Mesendoderm (in vitro differentiated cells): ENCODE measurements around the gene ITPR2.

Experiments
- DNase-seq: peaks from one replicate; pipeline ENCODE4 v3.0.0; 2013
- H2AK5ac ChIP-seq: 2 replicates; pipeline ENCODE4 v1.6.1; 2013; ENCODE audit warnings: low read length, inconsistent platforms
- H2BK120ac ChIP-seq: 2 replicates; pipeline ENCODE4 v1.6.1; 2013; ENCODE audit warnings: low read depth, mild to moderate bottlenecking, low read length, moderate library complexity, mixed read lengths
- H2BK15ac ChIP-seq: replicated peaks from 2 replicates; pipeline ENCODE4 v1.6.1; 2013; ENCODE audit warnings: low read depth, mild to moderate bottlenecking, moderate library complexity
- H2BK5ac ChIP-seq: 2 replicates; pipeline ENCODE4 v1.6.1; 2013; ENCODE audit warnings: low read length, inconsistent platforms
- H3K18ac ChIP-seq: 2 replicates; pipeline ENCODE4 v1.6.1; 2013; ENCODE audit warnings: mild to moderate bottlenecking, low read length, mixed read lengths
- H3K23ac ChIP-seq: one replicate; pipeline ENCODE4 v1.6.1; 2013; ENCODE audit warnings: low read length
- H3K27ac ChIP-seq: 2 replicates; pipeline ENCODE4 v1.5.1; 2013; ENCODE audit warnings: low read depth, mild to moderate bottlenecking, inconsistent platforms, low read length, moderate library complexity
- H3K27me3 ChIP-seq: 2 replicates; pipeline ENCODE4 v1.6.1; 2013; ENCODE audit warnings: low read length, control low read depth, mild to moderate bottlenecking, inconsistent platforms; ENCODE audit not compliant: insufficient read depth, poor library complexity
- H3K36me3 ChIP-seq: 2 replicates; pipeline ENCODE4 v1.6.1; 2013; ENCODE audit warnings: low read length, inconsistent platforms; ENCODE audit not compliant: control insufficient read depth, insufficient read depth
- H3K4ac ChIP-seq: one replicate; pipeline ENCODE4 v1.6.1; 2013; ENCODE audit warnings: low read depth, mild to moderate bottlenecking, low read length, moderate library complexity
- H3K4me1 ChIP-seq: 2 replicates; pipeline ENCODE4 v1.6.1; 2013; ENCODE audit warnings: low read depth, low read length, inconsistent platforms; ENCODE audit not compliant: control insufficient read depth
- H3K4me2 ChIP-seq: 2 replicates; pipeline ENCODE4 v1.6.1; 2013; ENCODE audit warnings: low read length
- H3K4me3 ChIP-seq: 2 replicates; pipeline ENCODE4 v1.5.1; 2013; ENCODE audit warnings: mild to moderate bottlenecking, low read length
- H3K56ac ChIP-seq: one replicate; pipeline ENCODE4 v1.6.1; 2013; ENCODE audit warnings: low read length
- H3K79me1 ChIP-seq: 2 replicates; pipeline ENCODE4 v1.6.1; 2013; ENCODE audit warnings: low read length, inconsistent platforms
- H3K79me2 ChIP-seq: 2 replicates; pipeline ENCODE4 v1.6.1; 2013; ENCODE audit warnings: mild to moderate bottlenecking, low read length; ENCODE audit not compliant: control insufficient read depth, insufficient read depth
- H3K9ac ChIP-seq: 2 replicates; pipeline ENCODE4 v1.6.1; 2013; ENCODE audit warnings: low read length, inconsistent platforms
- H4K5ac ChIP-seq: one replicate; pipeline ENCODE4 v1.6.1; 2013; ENCODE audit warnings: low read length
- H4K8ac ChIP-seq: one replicate; pipeline ENCODE4 v1.6.1; 2013; ENCODE audit warnings: low read depth, mild to moderate bottlenecking, control low read depth, low read length, moderate library complexity
- WGBS: extraction: QIAGEN DNeasy Blood & Tissue Kit; methylation state at CpG from one replicate; pipeline ENCODE4 v1.1.7; 2013; ENCODE audit warnings: low lambda C conversion rate, missing lambda C conversion rate; ENCODE audit not compliant: insufficient coverage; ENCODE audit errors: extremely low coverage; 5-methylcytosine and 5-hydroxymethylcytosine counted together

ITPR2 gene

DNA sequence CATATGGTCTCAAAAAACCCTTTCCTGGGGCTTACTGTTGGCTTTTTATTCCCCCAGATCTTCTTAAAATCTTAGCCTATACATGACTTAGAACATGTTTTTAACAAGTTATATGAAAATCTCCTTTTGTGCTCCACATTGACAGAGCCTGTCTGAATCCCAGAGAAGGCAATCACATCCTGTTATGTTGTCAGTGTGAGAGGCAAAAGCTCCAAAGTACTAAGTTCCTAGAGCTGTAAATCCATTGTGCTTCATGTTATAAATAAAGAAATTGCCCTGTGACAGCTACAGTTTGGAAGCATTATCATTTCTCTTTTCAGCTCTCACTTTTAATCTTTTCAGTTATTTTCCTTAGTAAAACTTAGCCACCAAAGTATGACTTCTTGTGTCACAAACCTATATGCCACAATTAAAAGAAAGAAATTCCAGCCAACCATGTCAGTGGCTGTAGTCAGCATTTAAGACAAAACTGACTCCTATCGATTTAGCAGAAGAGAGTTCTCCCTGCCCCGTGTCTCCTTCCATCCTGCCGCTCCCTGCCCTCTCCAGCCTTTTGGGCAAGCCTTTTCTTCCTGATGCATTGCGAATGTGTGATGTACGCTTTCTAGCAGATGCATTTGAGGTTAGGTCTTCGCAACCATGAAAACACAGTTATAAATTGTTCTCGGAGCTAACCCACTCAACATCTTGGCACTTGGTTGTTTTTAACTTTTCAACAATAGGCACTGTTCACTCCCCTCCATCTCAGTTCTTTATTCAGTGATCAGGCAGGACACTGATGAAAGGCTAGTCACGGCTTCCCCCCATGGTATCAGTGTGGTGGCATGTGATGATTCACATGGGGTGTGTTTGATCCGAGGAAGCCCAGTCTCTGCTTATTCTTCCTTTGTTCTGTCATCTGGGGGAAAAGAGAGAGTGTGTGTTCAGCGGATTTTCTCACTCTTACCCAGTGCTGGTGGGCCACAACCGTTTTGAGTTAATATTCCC, 494.1 kb downstream of the ITPR2 start:
- Histone ChIP-seq H3K27ac (no peak overlapping the region), H3K79me1 (no peaks in the 10 kb centered on the region)
- DNase-seq = no peak

DNA sequence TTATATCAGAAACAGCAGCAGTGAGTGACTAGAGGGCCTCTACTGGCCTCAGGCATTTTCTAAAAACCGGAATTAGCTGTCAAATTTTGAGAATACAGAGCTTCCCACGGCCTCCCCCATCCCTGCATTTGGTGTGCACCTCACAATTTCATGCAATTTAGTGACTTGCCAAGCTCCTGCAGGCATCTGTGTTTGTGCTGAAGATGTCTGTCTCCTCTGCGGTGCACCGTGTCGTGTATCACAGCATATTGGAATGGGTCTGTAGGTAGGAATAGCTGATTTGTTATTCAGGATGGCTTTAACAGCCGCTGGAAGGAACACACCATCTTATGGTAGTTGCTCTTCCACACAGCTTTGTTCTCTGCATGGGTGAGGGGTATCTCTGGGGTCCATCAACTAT, 497.3 kb downstream of the ITPR2 start:
- Histone ChIP-seq H3K4me1 (no peaks in the 10 kb centered on the region), H3K4me2 (no peak overlapping the region), H4K5ac (no peak overlapping the region), H3K79me1 (no peaks in the 10 kb centered on the region), H2BK5ac (no peak overlapping the region), H3K4ac (no peak overlapping the region), H3K56ac (no peak overlapping the region), H3K9ac (no peak overlapping the region), H3K36me3 (no peaks in the 10 kb centered on the region), H3K4me3 (no peak overlapping the region), H2AK5ac (no peak overlapping the region), H3K79me2 (no peaks in the 10 kb centered on the region), H4K8ac (no peak overlapping the region), H3K27me3 (no peaks in the 10 kb centered on the region), H3K27ac (no peak overlapping the region), H3K18ac (no peak overlapping the region), H3K23ac (no peak overlapping the region), H2BK120ac (no peak overlapping the region), H2BK15ac (no peak overlapping the region)
- WGBS = no CpG with 5 or more reads among the region's 6 CpGs
- DNase-seq = no peak

More for the DNA sequence above, 494.1 kb downstream of the ITPR2 start:
- no peaks in the 10 kb centered on the region for H3K79me2 ChIP-seq
- no peak overlapping the region for H3K4ac ChIP-seq
- H2BK15ac ChIP-seq = no peak overlapping the region
- no peaks in the 10 kb centered on the region for H3K4me1 ChIP-seq
- no peaks in the 10 kb centered on the region for H3K36me3 ChIP-seq
- H2BK5ac ChIP-seq = no peak overlapping the region
- H3K9ac ChIP-seq = no peak overlapping the region
- H4K8ac ChIP-seq = no peak overlapping the region
- WGBS = no CpG with 5 or more reads among the region's 11 CpGs
- no peak overlapping the region for H3K56ac ChIP-seq
- no peak overlapping the region for H3K23ac ChIP-seq
- H4K5ac ChIP-seq = no peak overlapping the region
- no peak overlapping the region for H2BK120ac ChIP-seq
- no peak overlapping the region for H3K4me2 ChIP-seq
- H2AK5ac ChIP-seq = no peak overlapping the region
- H3K27me3 ChIP-seq = no peaks in the 10 kb centered on the region
- H3K18ac ChIP-seq = no peak overlapping the region
- H3K4me3 ChIP-seq = no peak overlapping the region

DNA sequence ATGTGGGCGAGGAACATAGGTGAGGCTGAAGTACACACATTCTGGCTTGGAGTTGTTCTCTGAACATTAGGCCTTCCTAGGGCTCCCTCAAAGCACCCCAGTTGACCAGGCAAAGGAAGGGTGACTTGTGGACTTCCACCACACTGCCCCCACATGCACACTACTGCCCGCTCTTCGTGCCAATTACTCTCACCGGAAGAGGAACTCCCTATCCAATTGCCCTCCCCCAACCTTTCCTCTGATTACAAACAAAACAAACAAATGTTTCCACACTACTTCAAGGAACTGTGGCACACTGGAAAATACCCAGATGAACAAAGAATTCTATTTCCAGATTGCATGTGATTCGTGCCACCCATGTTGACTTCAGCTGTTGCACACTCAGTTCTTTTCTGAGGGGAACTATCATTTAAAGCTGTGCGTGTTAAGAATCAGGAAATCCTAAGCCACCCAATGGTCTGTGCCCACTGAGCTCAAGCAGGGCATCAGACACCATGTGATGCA, 498.3 kb downstream of the ITPR2 start:
- Histone ChIP-seq H3K79me1 (no peaks in the 10 kb centered on the region), H3K4ac (no peak overlapping the region), H4K8ac (no peak overlapping the region), H4K5ac (no peak overlapping the region), H3K23ac (no peak overlapping the region), H3K36me3 (no peaks in the 10 kb centered on the region), H2BK15ac (no peak overlapping the region), H2BK120ac (no peak overlapping the region), H3K27ac (no peak overlapping the region), H3K56ac (no peak overlapping the region), H3K4me3 (no peak overlapping the region), H3K9ac (no peak overlapping the region), H3K79me2 (no peaks in the 10 kb centered on the region), H3K27me3 (no peaks in the 10 kb centered on the region), H3K18ac (no peak overlapping the region), H2BK5ac (no peak overlapping the region), H2AK5ac (no peak overlapping the region), H3K4me2 (no peak overlapping the region), H3K4me1 (no peaks in the 10 kb centered on the region)
- DNase-seq = no peak
- no CpG with 5 or more reads among the region's 6 CpGs for WGBS

DNA sequence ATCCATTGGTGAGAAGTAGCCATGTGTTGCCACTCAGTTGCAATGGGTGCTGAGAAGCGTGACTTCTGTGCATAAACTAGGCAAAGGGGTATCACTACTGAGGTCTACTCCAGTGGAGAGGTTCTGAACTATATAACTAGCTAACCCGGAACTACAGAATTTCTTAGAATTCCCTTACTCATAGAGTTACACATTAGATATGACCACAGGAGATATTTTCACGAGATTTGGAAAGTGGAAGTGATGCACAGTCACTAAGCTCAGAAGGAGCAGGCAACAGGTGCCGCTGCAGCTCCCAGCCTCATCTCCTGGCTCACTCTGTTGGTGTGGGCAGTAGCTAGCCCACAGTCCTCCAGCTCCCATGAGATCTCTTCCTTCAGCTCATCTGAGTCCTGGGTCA, 501.0 kb downstream of the ITPR2 start:
- Histone ChIP-seq H2BK120ac (no peak overlapping the region), H3K4ac (no peak overlapping the region), H4K5ac (no peak overlapping the region), H3K79me2 (no peaks in the 10 kb centered on the region), H4K8ac (no peak overlapping the region), H2AK5ac (no peak overlapping the region), H3K9ac (no peak overlapping the region), H3K79me1 (no peaks in the 10 kb centered on the region), H2BK15ac (no peak overlapping the region), H3K4me2 (no peak overlapping the region), H3K18ac (no peak overlapping the region), H3K4me3 (no peak overlapping the region), H3K56ac (no peak overlapping the region), H3K27me3 (no peaks in the 10 kb centered on the region), H2BK5ac (no peak overlapping the region), H3K27ac (no peak overlapping the region), H3K36me3 (no peaks in the 10 kb centered on the region), H3K23ac (no peak overlapping the region), H3K4me1 (no peaks in the 10 kb centered on the region)
- WGBS = no CpG with 5 or more reads among the region's 4 CpGs
- DNase-seq = no peak

DNA sequence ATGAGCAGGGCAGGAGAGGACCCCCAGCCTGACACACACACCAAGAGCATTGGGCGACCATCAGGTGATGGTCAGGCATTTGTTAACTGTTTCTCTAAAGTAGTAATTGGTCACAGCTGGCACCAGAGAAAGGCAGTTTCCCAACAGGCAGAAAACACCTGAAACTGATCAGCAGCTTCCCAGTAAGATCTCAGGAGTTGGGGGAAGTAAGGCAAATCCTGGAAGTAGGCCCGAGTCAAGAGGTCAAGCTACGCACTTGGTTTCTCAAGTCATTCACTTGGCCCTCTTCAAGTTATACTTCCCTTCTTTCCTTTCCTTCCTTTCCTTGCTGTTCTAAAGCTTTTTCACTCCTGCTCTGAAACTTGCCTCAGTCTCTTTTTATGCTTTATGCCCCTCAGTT, 501.9 kb downstream of the ITPR2 start:
- DNase-seq = no peak
- Histone ChIP-seq H4K5ac (no peak overlapping the region), H3K27ac (no peak overlapping the region), H3K9ac (no peak overlapping the region), H2AK5ac (no peak overlapping the region), H3K4me1 (no peaks in the 10 kb centered on the region), H3K79me2 (no peaks in the 10 kb centered on the region), H3K79me1 (no peaks in the 10 kb centered on the region), H3K56ac (no peak overlapping the region), H4K8ac (no peak overlapping the region), H3K4me2 (no peak overlapping the region), H3K4ac (no peak overlapping the region), H3K4me3 (no peak overlapping the region), H3K18ac (no peak overlapping the region), H2BK5ac (no peak overlapping the region), H3K27me3 (no peaks in the 10 kb centered on the region), H2BK120ac (no peak overlapping the region), H3K23ac (no peak overlapping the region), H3K36me3 (no peaks in the 10 kb centered on the region), H2BK15ac (no peak overlapping the region)
- no CpG with 5 or more reads among the region's 3 CpGs for WGBS
